HG03432 (cell line): ENCODE results near the gene SNRNP27.
A peak's percentile ranks its signal among the peaks of the same experiment; 100 is the strongest.
"Not testable (repeated sequence)": the region's sequence is repeated elsewhere in the genome, so short reads cannot be mapped to it uniquely, and the experiment has no call there.

Experiments
- ATAC-seq: cut with Tn5 transposase; IDR thresholded peaks from one replicate; pipeline ENCODE4 v1.9.1; 2021; ENCODE audit warnings: mild to moderate bottlenecking, moderate library complexity; ENCODE audit not compliant: unreplicated experiment

Gene SNRNP27

GRCh38 chr2:69945441-69945840 lies 51.7 kb downstream of the SNRNP27 start:
- ATAC-seq, result no peak

- ATAC-seq, result no peak
Observed at GRCh38 chr2:69945941-69946340, 52.2 kb downstream of the SNRNP27 start.

DNA sequence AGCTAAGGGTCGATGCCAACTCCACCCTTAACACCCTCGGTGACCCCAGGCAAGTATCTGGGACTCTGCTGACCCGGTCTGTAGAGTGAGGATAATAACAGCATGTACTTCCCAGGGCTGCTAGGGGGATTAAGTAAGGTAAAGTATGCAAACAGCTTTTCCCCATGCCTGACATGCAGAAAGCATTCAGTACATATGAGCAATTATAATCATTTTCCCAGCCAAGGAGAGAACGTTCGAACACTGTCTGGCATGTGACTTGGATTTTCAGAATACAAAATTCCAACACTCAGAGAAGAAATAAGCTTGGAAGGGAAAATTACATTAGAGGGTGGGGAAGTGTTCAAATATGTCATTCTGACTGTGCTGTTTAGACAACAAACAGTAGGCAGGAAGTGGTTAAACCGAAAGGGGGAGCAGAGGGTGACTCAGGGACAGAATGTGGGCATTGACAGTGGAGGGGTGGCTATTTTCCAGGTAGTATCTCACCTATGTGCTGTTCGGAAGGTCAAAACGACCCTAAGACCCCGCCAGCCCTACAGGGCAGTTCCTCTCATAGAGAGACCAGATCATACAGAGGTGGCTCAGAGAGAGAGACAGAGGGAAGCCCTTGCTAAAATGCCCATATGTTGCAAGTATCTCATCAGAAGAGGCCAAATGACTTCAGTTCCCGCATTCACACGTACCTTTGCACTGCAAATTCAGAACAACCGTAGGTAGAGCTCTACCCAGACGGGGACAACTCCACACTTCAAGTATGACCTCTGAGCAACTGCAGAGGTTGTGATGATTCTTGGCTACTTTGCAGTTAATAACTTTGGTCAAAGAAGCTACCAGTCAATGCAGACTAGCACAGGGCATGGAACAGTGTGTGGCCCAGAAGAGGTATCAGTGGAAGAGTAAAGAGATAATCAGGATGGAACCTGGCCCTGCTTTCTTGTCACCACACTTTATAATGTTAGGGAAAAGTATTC lies 52.9 kb downstream of the SNRNP27 start:
- peak; percentile 88 for ATAC-seq

GRCh38 chr2:69947325-69947931 lies 53.7 kb downstream of the SNRNP27 start:
- no peak for ATAC-seq

DNA sequence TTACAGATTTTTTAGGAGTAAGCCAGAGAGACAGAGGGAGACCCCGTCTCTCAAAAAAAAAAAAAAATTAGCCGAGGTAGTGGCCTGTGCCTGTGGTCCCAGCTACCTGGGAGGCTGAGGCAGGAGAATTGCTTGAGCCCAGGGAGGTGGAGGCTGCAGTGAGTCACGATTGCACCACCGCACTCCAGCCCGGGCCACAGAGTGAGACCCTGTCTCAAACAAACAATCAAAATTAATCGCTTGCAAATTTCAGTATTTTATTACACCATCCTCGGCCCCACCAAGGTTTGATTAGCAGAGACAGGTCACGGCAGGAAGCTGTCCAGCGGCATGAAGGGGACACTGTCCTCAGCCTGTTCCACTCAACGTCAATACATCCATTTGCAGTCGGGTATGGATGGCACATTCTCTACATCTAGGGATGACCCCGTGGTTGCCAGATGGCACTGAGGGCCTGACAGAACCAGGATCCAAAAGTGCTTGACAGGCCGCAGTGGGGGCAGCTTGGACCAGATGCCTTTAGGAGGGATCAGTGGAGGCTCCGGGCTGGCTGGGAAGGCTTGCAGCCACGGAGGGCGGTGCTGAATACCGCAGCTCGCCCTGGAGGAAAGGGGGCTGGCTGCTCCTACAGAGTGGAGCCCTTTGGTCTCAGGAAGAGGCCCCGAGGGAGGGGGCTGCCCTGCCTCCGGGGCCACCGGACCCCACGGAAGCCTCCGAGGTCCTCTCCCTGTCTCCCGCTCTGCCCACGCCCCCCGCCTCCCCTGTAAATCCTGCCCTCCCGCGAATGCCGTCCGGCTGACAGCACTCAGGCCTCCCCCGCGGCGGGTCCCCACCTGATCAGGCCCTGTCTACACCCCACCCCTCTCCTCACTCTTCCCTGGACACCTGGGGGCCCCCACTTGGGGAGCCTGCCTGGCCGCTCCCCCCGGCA lies 54.5 kb downstream of the SNRNP27 start:
- ATAC-seq, result no peak

DNA sequence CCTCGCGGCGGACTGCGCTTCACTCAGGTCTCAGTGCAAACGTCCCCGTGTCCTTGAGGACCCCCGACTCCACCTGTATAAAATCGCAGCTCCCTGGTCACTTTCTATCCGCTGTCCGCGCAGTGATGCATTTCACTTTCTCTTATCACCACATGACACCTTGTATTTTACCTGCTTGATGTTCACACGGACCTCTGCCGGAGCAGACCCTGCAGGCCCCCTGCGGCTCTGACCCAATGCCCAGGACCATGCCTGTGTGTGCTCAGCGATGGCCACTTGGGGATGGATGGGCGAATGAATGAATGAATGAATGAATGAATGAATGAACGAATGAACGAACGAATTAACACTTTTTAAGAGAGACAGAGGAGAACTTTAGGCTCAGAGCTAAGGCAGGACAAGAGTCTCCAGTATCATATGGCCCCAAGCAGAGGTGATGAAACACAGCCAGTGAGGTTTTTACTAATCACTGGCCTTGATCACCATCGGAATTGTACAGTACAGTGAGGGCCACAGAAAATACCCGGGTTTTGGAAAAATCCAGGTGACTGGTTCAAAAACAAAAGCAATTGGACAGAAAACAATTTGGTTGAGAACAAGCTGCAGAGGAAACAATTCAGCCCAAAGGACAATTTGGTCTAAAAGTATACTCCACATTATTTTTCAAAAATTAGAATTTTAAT lies 55.3 kb downstream of the SNRNP27 start:
- ATAC-seq, result no peak

- no peak for ATAC-seq
Observed at GRCh38 chr2:69950241-69950640, 56.5 kb downstream of the SNRNP27 start.

GRCh38 chr2:69950671-69951070 lies 56.9 kb downstream of the SNRNP27 start:
- ATAC-seq, result not testable (repeated sequence)

- no peak for ATAC-seq
Observed at GRCh38 chr2:69952336-69953115, 58.8 kb downstream of the SNRNP27 start.

GRCh38 chr2:69954084-69954483 lies 60.3 kb downstream of the SNRNP27 start:
- ATAC-seq, result no peak
